Measurements from ENCODE around the gene CEACAM1.

GRCh38 chr19:42472402-42473147 lies 55.7 kb downstream of the CEACAM1 start:
- no peak for TF ChIP-seq POLR2A (IDR thresholded peaks at IDR 0.05)
- no peak for TF ChIP-seq CTCF (IDR thresholded peaks at IDR 0.05)

Data from right lobe of liver (tissue), 4 donors.